Measurements from ENCODE around the gene OR2M4.

GRCh38 chr1:248288391-248288790, 57.2 kb downstream of the OR2M4 start:
- TF ChIP-seq REST (IDR thresholded peaks at IDR 0.05; ENCODE audit: insufficient read depth in 1 of 2, low read depth in 2 of 2, low read length in 2 of 2): no peak
- no peak for TF ChIP-seq POLR2AphosphoS5 (IDR thresholded peaks at IDR 0.05; ENCODE audit: low read depth, low read length)
- no peak for TF ChIP-seq TAF1 (IDR thresholded peaks at IDR 0.05; ENCODE audit: borderline replicate concordance, insufficient read depth, low read length)
- TF ChIP-seq SIN3A (IDR thresholded peaks at IDR 0.05; ENCODE audit: borderline replicate concordance, insufficient read depth, low read length): no peak

All from PFSK-1 (cell line).